HUES48 (cell line): ENCODE measurements around the gene CAND2.
A peak's percentile ranks its signal among the peaks of the same experiment; 100 is the strongest.
"Not testable (repeated sequence)": the region's sequence is repeated elsewhere in the genome, so short reads cannot be mapped to it uniquely, and the experiment has no call there.

ENCODE experiments used
- H3K27ac ChIP-seq: one replicate; pipeline ENCODE4 v1.7.0; 2013; ENCODE audit warnings: low read depth, low read length, inconsistent platforms
- H3K27me3 ChIP-seq: 2 replicates; pipeline ENCODE4 v1.6.1; 2013; ENCODE audit warnings: mild to moderate bottlenecking, low read length; ENCODE audit not compliant: control insufficient read depth, insufficient read depth
- H3K36me3 ChIP-seq: 2 replicates; pipeline ENCODE4 v1.6.1; 2013; ENCODE audit warnings: low read length; ENCODE audit not compliant: control insufficient read depth, insufficient read depth
- H3K4me1 ChIP-seq: 2 replicates; pipeline ENCODE4 v1.6.1; 2013; ENCODE audit warnings: mild to moderate bottlenecking, low read length; ENCODE audit not compliant: control insufficient read depth, insufficient read depth
- H3K4me3 ChIP-seq: 2 replicates; pipeline ENCODE4 v1.5.1; 2013; ENCODE audit warnings: mild to moderate bottlenecking, low read depth, low read length
- H3K9ac ChIP-seq: 2 replicates; pipeline ENCODE4 v1.6.1; 2013; ENCODE audit warnings: mild to moderate bottlenecking, low read depth, low read length, moderate library complexity
- H3K9me3 ChIP-seq: 2 replicates; pipeline ENCODE4 v1.6.1; 2013; ENCODE audit warnings: low read length; ENCODE audit not compliant: control insufficient read depth, insufficient read depth

The CAND2 gene

DNA sequence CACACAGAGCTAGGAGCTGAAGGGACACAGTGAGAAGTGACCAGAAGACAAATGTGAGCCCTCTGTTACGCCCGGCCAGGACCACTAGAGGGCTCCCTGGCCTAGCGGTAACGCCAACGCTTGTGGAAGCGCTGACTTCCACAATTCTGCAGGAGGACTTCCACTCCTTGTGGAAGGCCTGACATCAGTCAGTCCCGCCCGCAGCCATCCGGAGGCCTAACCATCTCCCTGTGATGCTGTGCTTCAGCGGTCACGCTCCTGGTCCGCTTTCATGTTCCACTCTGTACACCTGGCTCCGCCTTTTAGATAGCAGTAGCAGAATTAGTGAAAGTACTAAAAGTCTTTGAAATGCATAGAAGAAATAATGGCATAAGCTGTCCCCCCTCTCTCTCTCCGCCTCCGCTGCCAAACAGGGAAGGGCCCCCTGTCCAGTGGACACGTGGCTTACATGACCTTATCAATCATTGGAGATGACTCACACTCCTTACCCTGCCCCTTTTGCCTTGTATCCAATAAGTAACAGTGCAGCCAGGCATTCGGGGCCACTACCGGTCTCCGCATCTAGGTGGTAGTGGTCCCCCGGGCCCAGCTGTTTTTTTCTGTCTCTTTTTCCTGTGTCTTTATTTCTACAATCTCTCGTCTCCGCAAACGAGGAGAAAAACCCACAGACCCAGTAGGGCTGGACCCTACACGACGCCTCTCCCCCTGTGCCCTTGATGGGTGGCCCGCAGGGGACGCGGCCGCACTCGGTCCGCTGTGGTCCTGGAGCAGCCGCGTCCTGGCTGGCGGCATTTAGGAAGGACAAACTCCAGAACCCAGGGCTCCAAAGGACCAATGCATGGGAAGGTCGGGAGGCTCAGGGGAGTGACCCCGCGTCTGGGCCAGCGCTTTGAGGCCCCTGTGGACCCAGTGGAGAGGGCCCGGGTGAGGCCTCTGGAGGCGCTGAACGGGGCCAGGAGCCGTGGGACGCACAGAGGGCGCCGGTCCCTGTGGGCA is 71.9 kb downstream of the CAND2 start:
- Histone ChIP-seq H3K9ac (no peak overlapping the region), H3K27ac (no peak overlapping the region), H3K27me3 (peaks cover 18% of the 10 kb centered on the region)

DNA sequence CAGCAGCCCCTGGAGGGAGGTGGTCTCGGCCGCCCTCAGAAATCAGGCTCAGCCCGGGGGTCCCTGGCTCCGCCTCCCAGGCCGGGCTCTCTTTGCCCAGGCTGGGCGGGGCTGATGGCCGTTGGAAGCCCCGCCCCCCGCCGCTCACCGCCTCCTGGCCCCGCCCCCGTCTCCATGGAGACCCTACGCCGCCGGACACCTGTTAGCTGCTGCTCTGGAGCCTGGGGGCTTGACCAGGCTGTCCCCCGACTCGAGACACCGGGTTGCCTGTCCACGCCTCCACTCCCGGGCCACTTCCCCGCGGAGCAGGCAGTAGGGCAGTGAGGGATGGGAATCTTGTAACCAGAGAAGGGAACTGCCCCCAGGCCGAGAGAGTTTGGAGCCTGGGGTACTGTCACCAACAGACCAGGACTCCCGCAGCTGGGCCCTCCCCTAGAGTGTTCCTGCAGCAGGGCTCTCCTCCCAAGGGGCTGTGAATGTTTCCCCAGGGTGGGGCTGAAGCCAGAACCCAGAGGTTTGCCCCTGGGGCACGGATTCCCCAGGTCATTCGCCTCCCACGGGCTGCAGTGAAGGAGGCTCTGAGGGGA is 72.6 kb downstream of the CAND2 start:
- no peaks in the 10 kb centered on the region for H3K36me3 ChIP-seq
- no peaks in the 10 kb centered on the region for H3K4me1 ChIP-seq
- H3K4me3 ChIP-seq = peak overlapping the region; percentile 64
- H3K27me3 ChIP-seq = peaks cover 18% of the 10 kb centered on the region
- no peak overlapping the region for H3K27ac ChIP-seq
- no peak overlapping the region for H3K9ac ChIP-seq
- H3K9me3 ChIP-seq = 0 out of 2 replicates have a peak, but pooled peaks cover 5% of the 10 kb centered on the region

More for the DNA sequence above, 71.9 kb downstream of the CAND2 start:
- no peaks in the 10 kb centered on the region for H3K36me3 ChIP-seq
- peak overlapping the region; percentile 64 for H3K4me3 ChIP-seq
- 0 out of 2 replicates have a peak, but pooled peaks cover 5% of the 10 kb centered on the region for H3K9me3 ChIP-seq
- no peaks in the 10 kb centered on the region for H3K4me1 ChIP-seq

DNA sequence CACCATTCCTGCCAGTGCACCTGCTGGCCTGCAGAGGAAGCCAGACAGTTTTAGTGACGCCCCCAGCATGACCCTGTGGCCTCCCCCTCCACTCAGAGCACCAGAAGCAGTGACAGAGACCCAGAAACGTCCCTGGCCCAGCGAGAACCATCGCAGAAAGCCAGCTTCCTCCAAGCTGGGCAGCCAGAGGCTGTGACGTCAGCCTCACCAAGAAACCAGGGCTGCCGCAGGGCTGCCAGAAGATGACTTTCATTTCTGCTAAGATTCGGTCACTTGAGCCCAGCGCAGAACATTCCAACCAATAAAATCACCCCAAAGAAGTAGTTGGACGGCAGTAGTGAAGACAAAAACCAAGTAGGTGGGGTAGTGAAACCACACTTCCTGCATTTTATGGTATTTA is 74.5 kb downstream of the CAND2 start:
- Histone ChIP-seq H3K4me3 (no peak overlapping the region), H3K4me1 (no peaks in the 10 kb centered on the region), H3K36me3 (no peaks in the 10 kb centered on the region), H3K27me3 (peaks cover 32% of the 10 kb centered on the region), H3K9ac (no peak overlapping the region), H3K9me3 (no peaks in the 10 kb centered on the region), H3K27ac (no peak overlapping the region)

DNA sequence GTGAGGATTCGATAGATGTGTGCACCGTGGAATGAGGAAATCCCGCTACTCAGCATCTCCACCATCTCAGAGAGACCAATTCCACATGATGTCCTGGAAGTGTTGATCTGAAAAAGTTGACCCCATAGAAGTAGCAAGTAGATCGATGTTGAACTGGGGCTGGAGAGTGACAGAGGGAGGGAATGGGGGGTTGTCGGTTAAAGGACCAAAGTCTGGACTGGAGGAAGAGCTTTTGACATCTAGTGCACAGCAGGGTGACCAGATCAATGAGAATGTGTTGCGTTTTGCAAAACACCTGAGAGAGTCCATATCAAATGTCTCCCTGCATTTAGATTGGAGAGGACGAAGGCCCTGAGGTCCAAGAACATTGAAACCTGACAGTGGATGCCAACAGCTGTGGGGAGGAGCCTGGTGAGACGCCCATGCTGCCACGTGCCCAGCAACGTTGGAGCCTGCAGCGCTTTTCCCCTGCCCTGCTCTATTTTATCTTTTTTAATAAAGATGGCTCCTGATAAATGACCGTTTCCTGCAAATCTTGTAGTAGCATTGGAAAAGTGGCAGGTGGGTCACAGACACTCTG is 75.0 kb downstream of the CAND2 start:
- Histone ChIP-seq H3K36me3 (no peaks in the 10 kb centered on the region), H3K9ac (no peak overlapping the region), H3K4me3 (no peak overlapping the region), H3K9me3 (no peaks in the 10 kb centered on the region), H3K27me3 (peaks cover 32% of the 10 kb centered on the region), H3K27ac (no peak overlapping the region), H3K4me1 (no peaks in the 10 kb centered on the region)

DNA sequence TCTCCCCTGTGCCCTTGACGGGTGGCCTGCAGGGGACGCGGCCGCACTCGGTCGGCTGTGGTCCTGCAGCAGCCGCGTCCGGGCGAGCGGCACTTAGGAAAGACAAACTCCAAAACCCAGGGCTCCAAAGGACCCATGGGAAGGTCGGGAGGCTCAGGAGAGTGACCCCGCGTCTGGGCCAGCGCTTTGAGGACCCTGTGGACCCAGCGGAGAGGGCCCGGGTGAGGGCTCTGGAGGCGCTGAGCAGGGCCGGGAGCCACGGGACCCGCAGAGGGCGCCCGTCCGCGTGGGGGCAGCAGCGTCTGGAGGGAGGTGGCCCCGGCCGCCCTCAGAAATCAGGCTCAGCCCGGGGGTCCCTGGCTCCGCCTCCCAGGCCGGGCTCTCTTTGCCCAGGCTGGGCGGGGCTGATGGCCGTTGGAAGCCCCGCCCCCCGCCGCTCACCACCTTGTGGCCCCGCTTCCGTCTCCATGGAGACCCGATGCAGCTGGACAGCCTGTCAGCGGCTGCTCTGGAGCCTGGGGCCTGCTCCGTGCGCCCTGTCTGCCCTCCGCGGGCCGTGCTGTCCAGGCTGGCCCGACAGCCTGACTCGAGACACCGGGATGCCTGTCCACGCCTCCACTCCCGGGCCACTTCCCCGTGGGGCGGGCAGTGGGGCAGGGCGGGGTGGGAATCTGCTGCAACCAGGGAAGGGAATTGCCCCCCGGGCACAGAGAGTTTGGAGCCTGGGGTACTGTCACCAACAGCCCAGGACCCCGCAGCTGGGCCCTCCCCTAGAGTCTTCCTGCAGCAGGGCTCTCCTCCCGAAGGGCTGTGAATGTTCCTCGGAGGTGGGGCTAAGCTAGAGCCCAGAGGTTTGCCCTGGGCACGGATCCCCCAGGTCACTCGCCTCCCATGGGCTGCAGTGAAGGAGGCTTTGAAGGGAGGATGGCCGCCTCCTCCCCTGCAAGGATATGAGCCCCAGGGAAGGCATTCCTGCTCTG is 79.7 kb downstream of the CAND2 start:
- Histone ChIP-seq H3K36me3 (no peaks in the 10 kb centered on the region), H3K4me3 (peak overlapping the region; percentile 56)

DNA sequence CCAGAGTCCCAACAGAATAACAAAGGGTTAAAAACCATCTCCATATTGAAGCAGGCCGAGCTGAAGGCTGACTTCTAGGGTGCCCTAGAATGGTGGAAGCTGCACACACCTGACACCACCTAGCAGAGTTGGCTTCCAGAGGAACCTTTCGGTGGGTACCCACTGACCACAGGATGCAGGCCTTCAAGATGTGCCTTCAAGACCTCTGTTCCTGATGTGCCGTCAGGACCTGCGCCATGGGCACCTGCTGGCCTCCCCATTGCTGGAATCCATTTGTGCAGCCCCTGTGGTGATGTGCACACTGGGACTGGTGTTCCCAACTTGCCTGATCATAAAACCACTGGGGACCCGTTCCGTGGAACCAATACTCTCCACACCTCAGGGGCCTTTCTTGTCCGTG is 80.6 kb downstream of the CAND2 start:
- Histone ChIP-seq H3K36me3 (no peaks in the 10 kb centered on the region), H3K27ac (no peak overlapping the region), H3K9ac (no peak overlapping the region), H3K4me1 (no peaks in the 10 kb centered on the region), H3K27me3 (peaks cover 14% of the 10 kb centered on the region), H3K4me3 (no peak overlapping the region), H3K9me3 (no peaks in the 10 kb centered on the region)

More for the DNA sequence above, 79.7 kb downstream of the CAND2 start:
- no peak overlapping the region for H3K9ac ChIP-seq
- H3K27ac ChIP-seq = no peak overlapping the region
- peaks cover 16% of the 10 kb centered on the region for H3K27me3 ChIP-seq
- no peaks in the 10 kb centered on the region for H3K4me1 ChIP-seq
- H3K9me3 ChIP-seq = no peaks in the 10 kb centered on the region

DNA sequence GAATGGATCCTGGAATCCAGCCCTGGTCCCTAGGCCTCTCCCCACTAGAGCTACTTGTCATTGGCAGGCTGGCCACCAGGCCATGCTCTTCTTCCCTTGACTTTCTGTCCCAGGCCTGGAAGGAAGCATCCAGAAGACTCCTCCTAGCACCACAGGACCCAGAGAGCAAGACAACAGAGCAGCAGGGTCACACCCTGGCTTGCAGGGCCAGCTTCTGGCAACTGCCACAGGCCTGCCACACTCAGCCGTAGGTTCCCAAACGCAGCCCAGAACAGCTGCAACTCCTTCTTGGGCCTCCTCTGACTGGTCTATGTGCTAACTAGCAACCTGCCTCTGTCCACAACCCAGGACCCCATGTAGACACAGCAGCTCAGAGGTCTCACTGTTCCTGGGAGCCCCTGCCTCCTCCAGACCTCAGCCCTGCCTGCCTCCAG is 81.7 kb downstream of the CAND2 start:
- no peak overlapping the region for H3K27ac ChIP-seq
- H3K27me3 ChIP-seq = peaks cover 14% of the 10 kb centered on the region
- no peaks in the 10 kb centered on the region for H3K36me3 ChIP-seq
- H3K9me3 ChIP-seq = no peaks in the 10 kb centered on the region
- H3K4me1 ChIP-seq = no peaks in the 10 kb centered on the region
- no peak overlapping the region for H3K4me3 ChIP-seq
- H3K9ac ChIP-seq = no peak overlapping the region

DNA sequence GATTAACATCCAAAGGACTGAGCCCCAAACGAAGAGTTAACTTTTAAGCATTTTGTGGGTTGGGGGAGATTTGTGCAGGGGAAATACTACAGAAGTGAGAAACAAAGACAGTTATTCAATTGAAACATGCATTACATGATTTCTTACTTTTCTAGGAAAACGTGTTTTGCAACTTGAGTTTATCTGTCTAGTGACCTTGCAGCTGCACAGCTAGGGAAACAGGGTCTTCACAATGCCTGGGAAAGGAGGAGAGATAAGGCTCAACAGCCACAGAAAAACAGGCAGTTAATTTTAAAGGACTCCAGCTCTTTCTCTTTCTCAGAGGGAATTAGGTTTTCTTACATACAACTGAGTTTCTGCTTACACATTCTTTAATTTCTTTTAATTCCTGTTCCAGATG is 82.3 kb downstream of the CAND2 start:
- H3K27me3 ChIP-seq = peaks cover 14% of the 10 kb centered on the region
- not testable (repeated sequence) for H3K4me1 ChIP-seq, H3K27ac ChIP-seq, H3K36me3 ChIP-seq, H3K9ac ChIP-seq, H3K9me3 ChIP-seq, H3K4me3 ChIP-seq

DNA sequence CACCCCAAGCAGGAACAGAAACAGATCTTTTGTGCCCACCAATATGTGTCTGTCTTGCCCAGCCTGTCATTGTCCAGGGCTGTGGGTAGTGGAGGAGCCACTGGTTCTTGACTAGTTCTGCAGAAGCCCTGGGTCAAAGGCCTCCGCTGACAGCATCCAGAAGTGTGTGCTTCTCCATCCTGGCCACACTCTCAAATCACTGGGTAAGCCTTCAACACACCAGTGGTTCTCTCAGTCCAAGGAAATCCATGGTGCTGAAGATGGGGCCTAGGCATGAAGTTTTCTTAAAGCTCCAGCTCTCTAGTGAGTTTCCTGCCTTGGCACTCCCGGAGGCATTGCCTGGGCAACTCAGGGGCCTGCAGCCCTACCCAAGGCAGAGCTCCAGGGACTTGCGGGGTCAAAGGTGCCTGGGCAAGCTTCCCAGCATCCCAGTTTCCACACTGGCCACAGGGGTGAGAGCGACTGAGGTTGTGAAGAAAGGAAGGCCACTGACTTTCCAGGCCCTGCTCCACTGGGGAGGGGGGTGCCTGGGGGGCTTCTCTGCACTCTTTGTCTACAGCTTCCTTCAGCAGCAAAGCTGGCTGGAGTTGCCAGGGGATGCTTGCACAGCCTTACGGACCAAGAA is 82.8 kb downstream of the CAND2 start:
- H3K27me3 ChIP-seq = peaks cover 14% of the 10 kb centered on the region
- H3K9ac ChIP-seq = no peak overlapping the region
- H3K27ac ChIP-seq = no peak overlapping the region
- H3K4me3 ChIP-seq = no peak overlapping the region
- H3K36me3 ChIP-seq = no peaks in the 10 kb centered on the region
- no peaks in the 10 kb centered on the region for H3K9me3 ChIP-seq
- no peaks in the 10 kb centered on the region for H3K4me1 ChIP-seq

DNA sequence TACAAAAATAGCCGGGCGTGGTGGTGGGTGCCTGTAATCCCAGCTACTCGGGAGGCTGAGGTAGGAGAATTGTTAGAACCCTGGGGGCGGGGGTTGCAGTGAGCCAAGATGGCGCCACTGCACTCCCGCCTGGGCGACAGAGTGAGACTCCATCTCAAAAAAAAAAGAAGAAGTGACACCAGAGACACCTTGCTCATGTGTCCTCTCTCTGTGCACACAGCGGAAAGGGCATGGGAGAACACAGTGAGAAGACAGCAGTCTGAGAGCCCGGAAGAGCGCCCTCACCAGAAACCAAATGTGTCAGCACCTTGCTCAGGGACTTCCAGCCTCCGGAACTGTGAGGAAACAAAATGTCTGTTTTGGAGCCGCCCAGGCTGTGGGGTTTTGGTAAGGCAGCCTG is 85.4 kb downstream of the CAND2 start:
- not testable (repeated sequence) for H3K4me1 ChIP-seq, H3K9me3 ChIP-seq, H3K36me3 ChIP-seq, H3K27me3 ChIP-seq, H3K9ac ChIP-seq, H3K4me3 ChIP-seq, H3K27ac ChIP-seq
